Keratinocyte (primary cell): ENCODE results near the gene LDLRAD4. TPM values are rescaled to one million over a fixed set of nuclear protein-coding genes. Genes with fewer than 3 reads are reported as not detected.

Experiments used
- DNase-seq: peaks from one replicate; pipeline ENCODE4 v3.0.0-alpha.2; 2011; ENCODE audit warnings: low read depth, missing footprints, low spot score
- FAIRE-seq: peaks from 2 replicates; lab custom pipeline; 2011; peaks lifted over from hg19 to GRCh38; lab: Jason Lieb, UNC
- H2AFZ ChIP-seq: 2 replicates; pipeline ENCODE4 v1.6.0; 2012; ENCODE audit warnings: low read length, control low read depth, inconsistent platforms; ENCODE audit not compliant: control insufficient read depth
- H3K27ac ChIP-seq: 2 replicates; pipeline ENCODE4 v1.5.1; 2011; ENCODE audit warnings: low read length; ENCODE audit not compliant: control insufficient read depth, insufficient read depth
- H3K27me3 ChIP-seq: 3 replicates; pipeline ENCODE4 v1.6.0; 2011; ENCODE audit warnings: low read length; ENCODE audit not compliant: control insufficient read depth, insufficient read depth; ENCODE audit errors: extremely low read depth
- H3K36me3 ChIP-seq, 2 experiments: 2 replicates in 1 of 2; 3 replicates in 1 of 2; pipeline ENCODE4 v1.5.1; 2011; ENCODE audit warnings: low read length in 2 of 2, mild to moderate bottlenecking in 1 of 2; ENCODE audit not compliant: control insufficient read depth in 2 of 2, insufficient read depth in 2 of 2; ENCODE audit errors: extremely low read depth in 1 of 2
- H3K4me1 ChIP-seq: 3 replicates; pipeline ENCODE4 v1.5.1; 2011; ENCODE audit warnings: low read length; ENCODE audit not compliant: control insufficient read depth, insufficient read depth; ENCODE audit errors: extremely low read depth
- H3K4me2 ChIP-seq: 3 replicates; pipeline ENCODE4 v1.6.0; 2011; ENCODE audit warnings: low read depth, low read length; ENCODE audit not compliant: control insufficient read depth, insufficient read depth; ENCODE audit errors: extremely low read depth
- H3K4me3 ChIP-seq, 3 experiments: fragments of 200-600 bp in 1 of 3; sonication (generic) in 1 of 3; 2 replicates in 2 of 3; 3 replicates in 1 of 3; pipeline ENCODE4 v1.5.1; 2011 to 2016; ENCODE audit warnings: low read length in 3 of 3, mild to moderate bottlenecking in 3 of 3, control low read depth in 2 of 3, inconsistent platforms in 1 of 3, low read depth in 1 of 3, mixed read lengths in 1 of 3, mixed run types in 1 of 3, moderate library complexity in 1 of 3; ENCODE audit not compliant: control insufficient read depth in 2 of 3, insufficient read depth in 2 of 3; ENCODE audit errors: extremely low read depth in 1 of 3
- H3K79me2 ChIP-seq: 2 replicates; pipeline ENCODE4 v1.6.0; 2012; ENCODE audit warnings: low read length; ENCODE audit not compliant: control insufficient read depth, insufficient read depth
- H3K9ac ChIP-seq: 3 replicates; pipeline ENCODE4 v1.6.0; 2011; ENCODE audit warnings: low read length; ENCODE audit not compliant: control insufficient read depth, insufficient read depth; ENCODE audit errors: extremely low read depth
- H3K9me1 ChIP-seq: 3 replicates; pipeline ENCODE4 v1.6.0; 2011; ENCODE audit warnings: low read length; ENCODE audit not compliant: control insufficient read depth, insufficient read depth; ENCODE audit errors: extremely low read depth
- H3K9me3 ChIP-seq: 2 replicates; pipeline ENCODE4 v1.5.1; 2012; ENCODE audit warnings: low read depth, low read length; ENCODE audit not compliant: control insufficient read depth
- H4K20me1 ChIP-seq: 3 replicates; pipeline ENCODE4 v1.6.0; 2011; ENCODE audit warnings: low read length; ENCODE audit not compliant: control insufficient read depth, insufficient read depth; ENCODE audit errors: extremely low read depth
- EZH2 ChIP-seq: IDR thresholded peaks from one replicate; pipeline ENCODE4 v1.6.1; 2012; ENCODE audit warnings: inconsistent platforms, mild to moderate bottlenecking, low read length, moderate library complexity
- dilution Hi-C: fragments of 300-500 bp; cut with MboI; formaldehyde crosslinking; loops from one replicate; pipeline ENCODE4 v1.7.0; 2020; ENCODE audit warnings: low sequenced_read_pairs; ENCODE audit not compliant: extremely low pct_ligation_motif_present
- polyA plus RNA-seq, 5 experiments: library from polyadenylated mRNA; depleted of rRNA in 3 of 5; stranded (reverse) in 3 of 5; stranded (forward) in 1 of 5; unstranded in 1 of 5; fragments of >200 nt; gene quantifications; 1 replicate in 1 of 5; 2 replicates in 3 of 5; 3 replicates in 1 of 5; pipeline versions ENCODE4 v1.2.1 to v1.2.3, GENCODE V29; 2011 to 2012; ENCODE audit warnings: missing spikeins in 2 of 5, low read depth in 1 of 5, low replicate concordance in 1 of 5
- TF ChIP-seq, protein P1 (sequence below), 3 experiments: IDR thresholded peaks in 1 of 3; conservative IDR thresholded peaks in 1 of 3; optimal IDR thresholded peaks in 1 of 3; 2 replicates in 2 of 3; 3 replicates in 1 of 3; pipeline versions ENCODE3 to v1.5.1; 2011; ENCODE audit warnings: low read length in 3 of 3, mild to moderate bottlenecking in 3 of 3, moderate library complexity in 2 of 3, control low read depth in 1 of 3, inconsistent platforms in 1 of 3; ENCODE audit not compliant: insufficient read depth in 2 of 3; ENCODE audit errors: extremely low read depth in 1 of 3

The LDLRAD4 gene
- polyA plus RNA-seq, 1 donor (not counting 4 experiments of a cell fraction or from before 2014, with no cell fraction given) = not detected

GRCh38 chr18:13371689-13372418 lies 153.3 kb downstream of the LDLRAD4 start:
- no peak overlapping the region for H3K4me2 ChIP-seq

GRCh38 chr18:13372531-13372951 lies 154.0 kb downstream of the LDLRAD4 start:
- no peak overlapping the region for H3K4me2 ChIP-seq
- no peaks in the 10 kb centered on the region for H3K27me3 ChIP-seq
- no peak overlapping the region for H3K4me3 ChIP-seq
- H3K9me1 ChIP-seq = no peaks in the 10 kb centered on the region
- H3K9me3 ChIP-seq = no peaks in the 10 kb centered on the region
- H3K27ac ChIP-seq = no peak overlapping the region
- FAIRE-seq = no peak
- no peak for DNase-seq
- no peaks in the 10 kb centered on the region for H3K36me3 ChIP-seq
- TF ChIP-seq, protein P1, sequence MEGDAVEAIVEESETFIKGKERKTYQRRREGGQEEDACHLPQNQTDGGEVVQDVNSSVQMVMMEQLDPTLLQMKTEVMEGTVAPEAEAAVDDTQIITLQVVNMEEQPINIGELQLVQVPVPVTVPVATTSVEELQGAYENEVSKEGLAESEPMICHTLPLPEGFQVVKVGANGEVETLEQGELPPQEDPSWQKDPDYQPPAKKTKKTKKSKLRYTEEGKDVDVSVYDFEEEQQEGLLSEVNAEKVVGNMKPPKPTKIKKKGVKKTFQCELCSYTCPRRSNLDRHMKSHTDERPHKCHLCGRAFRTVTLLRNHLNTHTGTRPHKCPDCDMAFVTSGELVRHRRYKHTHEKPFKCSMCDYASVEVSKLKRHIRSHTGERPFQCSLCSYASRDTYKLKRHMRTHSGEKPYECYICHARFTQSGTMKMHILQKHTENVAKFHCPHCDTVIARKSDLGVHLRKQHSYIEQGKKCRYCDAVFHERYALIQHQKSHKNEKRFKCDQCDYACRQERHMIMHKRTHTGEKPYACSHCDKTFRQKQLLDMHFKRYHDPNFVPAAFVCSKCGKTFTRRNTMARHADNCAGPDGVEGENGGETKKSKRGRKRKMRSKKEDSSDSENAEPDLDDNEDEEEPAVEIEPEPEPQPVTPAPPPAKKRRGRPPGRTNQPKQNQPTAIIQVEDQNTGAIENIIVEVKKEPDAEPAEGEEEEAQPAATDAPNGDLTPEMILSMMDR (optimal IDR thresholded peaks at IDR 0.05 in 1 of 3, IDR thresholded peaks at IDR 0.05 in 1 of 3, conservative IDR thresholded peaks at IDR 0.05 in 1 of 3; ENCODE audit: extremely low read depth in 1 of 3, insufficient read depth in 2 of 3, low read length in 3 of 3) = no peak
- no peak for TF ChIP-seq EZH2
- peaks cover 8% of the 10 kb centered on the region for H3K4me1 ChIP-seq
- H4K20me1 ChIP-seq = no peaks in the 10 kb centered on the region
- dilution Hi-C loops = no loop called here
- H2AFZ ChIP-seq = no peak overlapping the region
- no peak overlapping the region for H3K9ac ChIP-seq
- H3K79me2 ChIP-seq = no peaks in the 10 kb centered on the region

More at GRCh38 chr18:13371689-13372418, 153.3 kb downstream of the LDLRAD4 start:
- Histone ChIP-seq H3K9me1 (no peaks in the 10 kb centered on the region), H2AFZ (no peak overlapping the region), H3K36me3 (no peaks in the 10 kb centered on the region), H3K4me3 (no peak overlapping the region), H3K79me2 (no peaks in the 10 kb centered on the region), H3K27ac (no peak overlapping the region), H3K27me3 (no peaks in the 10 kb centered on the region), H3K9ac (no peak overlapping the region), H4K20me1 (no peaks in the 10 kb centered on the region), H3K4me1 (peaks cover 8% of the 10 kb centered on the region), H3K9me3 (no peaks in the 10 kb centered on the region)
- FAIRE-seq (no peak), DNase-seq (no peak)
- dilution Hi-C loops = no loop called here
- TF ChIP-seq EZH2 = no peak
- TF ChIP-seq, protein P1 (optimal IDR thresholded peaks at IDR 0.05 in 1 of 3, IDR thresholded peaks at IDR 0.05 in 1 of 3, conservative IDR thresholded peaks at IDR 0.05 in 1 of 3; ENCODE audit: extremely low read depth in 1 of 3, insufficient read depth in 2 of 3, low read length in 3 of 3) = no peak
